ENCODE measurements around the gene CNTROB.

CNTROB gene

DNA sequence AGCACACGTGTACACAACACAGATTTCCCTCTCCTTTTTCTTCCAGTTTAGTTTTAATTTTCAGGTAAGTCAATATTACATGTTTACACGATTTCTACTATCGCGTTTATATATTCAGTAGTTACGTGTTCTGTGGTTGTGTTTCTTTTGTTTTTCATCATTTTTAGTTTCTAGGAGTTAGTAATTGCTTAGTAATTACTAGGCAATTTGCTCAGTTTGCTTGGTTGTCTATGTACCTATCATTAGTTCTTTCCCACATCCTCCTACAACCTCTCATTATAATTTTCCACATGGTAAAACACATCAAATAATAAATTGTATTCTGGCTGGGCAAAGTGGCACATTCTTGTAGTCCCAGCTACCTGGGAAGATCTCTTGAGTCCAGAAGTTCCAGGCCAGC is 45.8 kb downstream of the CNTROB start:
- no peak for DNase-seq (ENCODE audit: extremely low read depth in 1 of 2, low read depth in 1 of 2)

DNA sequence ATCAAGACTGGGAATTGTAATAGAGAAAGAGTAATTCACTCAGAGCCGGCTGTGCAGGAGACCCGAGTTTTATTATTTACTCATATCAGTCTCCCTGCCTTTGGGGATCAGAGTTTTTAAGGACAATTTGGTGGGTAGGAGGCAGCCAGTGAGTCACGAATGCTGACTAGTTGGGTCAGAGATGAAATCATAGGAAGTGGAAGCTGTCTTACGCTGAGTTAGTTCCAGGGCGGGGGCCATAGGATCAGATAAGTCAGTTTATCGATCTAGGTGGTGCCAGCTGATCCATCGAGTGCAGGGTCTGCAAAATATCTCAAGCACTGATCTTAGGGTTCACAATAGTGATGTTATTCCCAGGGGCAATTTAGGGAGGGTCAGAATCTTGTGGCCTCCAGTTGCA is 50.2 kb downstream of the CNTROB start:
- DNase-seq (ENCODE audit: extremely low read depth in 1 of 2, low read depth in 1 of 2): no peak

DNA sequence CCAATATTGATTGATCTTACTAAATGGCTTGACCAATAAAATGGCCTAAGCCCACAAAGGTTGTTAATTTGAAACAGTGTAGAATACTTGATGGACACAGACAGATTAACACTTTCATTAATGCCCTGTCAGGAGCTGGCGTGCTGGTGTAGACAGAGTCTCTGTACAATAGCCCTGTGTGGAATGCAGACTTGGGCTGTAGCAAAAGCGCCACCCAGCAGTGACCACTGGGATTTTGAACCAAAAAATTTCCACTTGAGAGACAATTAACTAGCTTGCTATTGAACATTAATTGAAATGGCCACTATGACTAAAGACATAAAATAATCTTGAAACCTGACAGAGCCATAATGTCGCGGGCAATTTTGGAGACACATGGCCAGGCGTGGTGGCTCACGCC is 50.7 kb downstream of the CNTROB start:
- no peak for DNase-seq (ENCODE audit: extremely low read depth in 1 of 2, low read depth in 1 of 2)

DNA sequence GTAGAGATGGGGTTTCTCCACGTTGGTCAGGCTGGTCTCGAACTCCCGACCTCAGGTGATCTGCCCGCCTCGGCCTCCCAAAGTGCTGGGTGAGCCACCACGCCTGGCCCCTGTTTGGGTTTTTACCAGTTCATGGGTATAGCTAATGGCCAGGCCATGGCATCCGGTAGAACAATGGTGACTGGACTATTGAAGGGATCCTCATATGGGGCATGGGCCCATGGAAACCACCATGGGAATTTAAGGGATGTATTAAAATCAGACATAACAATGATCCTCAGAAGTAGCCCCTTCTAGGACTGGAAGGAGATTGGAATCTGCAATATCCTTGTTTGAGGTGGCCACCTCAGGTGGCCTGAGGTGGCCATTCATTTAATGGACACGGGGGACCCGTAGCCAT is 52.9 kb downstream of the CNTROB start:
- no peak for DNase-seq (ENCODE audit: extremely low read depth in 1 of 2, low read depth in 1 of 2)

DNA sequence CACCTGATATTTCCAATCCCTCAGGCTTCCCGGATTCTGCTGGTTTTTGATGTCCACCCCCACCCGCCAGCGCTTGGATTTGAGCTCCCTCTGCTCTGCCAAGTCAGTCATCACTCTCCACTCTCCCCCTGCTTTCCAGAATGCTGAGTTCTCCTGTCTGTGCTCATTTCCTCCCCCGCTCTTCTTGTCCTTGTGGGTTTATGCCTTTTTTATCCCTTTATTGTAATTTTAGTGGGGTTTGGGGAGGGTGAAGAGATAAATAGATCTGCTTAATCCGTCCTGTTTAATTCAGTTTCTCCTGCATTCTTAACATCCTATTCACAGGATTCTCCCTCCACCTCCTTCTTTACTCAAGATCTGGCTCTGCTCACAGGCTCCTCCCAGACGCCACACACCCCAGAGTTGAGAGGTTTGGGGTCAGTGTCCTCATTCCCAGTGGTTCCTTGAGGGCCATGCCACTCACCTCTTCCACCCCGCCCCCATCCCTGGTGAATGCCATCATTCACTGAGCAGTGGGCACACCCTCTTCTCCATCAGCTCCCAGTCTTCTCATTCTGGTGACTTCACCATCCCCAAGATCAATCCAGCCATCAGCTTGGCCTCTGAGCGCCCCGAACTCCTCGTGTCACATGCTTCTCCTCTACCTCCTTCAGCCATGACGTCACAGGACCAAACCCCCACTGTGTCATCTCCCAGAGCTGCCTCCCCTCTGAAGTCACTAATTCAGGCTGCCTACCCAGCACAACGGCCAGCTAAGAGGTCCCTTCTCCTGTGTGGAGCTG is 55.3 kb downstream of the CNTROB start:
- no peak for DNase-seq (ENCODE audit: extremely low read depth in 1 of 2, low read depth in 1 of 2)

DNA sequence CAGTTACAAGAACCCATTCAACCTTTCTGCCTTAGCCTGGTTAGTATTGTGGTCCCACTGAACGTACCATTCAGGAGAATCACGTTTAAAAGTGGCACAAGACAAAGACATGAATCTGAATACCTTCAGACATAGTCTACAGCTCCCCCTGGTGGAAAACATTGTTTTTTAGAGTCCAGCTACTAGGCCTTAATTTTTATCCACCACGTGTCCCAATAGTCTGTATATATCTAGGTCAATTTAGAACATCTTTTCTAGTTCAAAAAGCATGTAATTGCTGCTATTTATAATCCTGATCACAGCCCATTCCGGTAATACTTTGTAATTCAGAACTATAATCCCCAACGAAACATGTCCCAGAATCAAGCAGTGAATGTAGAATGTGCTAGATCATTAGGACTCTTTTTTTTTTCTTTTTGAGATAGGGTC is 56.8 kb downstream of the CNTROB start:
- no peak for DNase-seq (ENCODE audit: extremely low read depth in 1 of 2, low read depth in 1 of 2)

DNA sequence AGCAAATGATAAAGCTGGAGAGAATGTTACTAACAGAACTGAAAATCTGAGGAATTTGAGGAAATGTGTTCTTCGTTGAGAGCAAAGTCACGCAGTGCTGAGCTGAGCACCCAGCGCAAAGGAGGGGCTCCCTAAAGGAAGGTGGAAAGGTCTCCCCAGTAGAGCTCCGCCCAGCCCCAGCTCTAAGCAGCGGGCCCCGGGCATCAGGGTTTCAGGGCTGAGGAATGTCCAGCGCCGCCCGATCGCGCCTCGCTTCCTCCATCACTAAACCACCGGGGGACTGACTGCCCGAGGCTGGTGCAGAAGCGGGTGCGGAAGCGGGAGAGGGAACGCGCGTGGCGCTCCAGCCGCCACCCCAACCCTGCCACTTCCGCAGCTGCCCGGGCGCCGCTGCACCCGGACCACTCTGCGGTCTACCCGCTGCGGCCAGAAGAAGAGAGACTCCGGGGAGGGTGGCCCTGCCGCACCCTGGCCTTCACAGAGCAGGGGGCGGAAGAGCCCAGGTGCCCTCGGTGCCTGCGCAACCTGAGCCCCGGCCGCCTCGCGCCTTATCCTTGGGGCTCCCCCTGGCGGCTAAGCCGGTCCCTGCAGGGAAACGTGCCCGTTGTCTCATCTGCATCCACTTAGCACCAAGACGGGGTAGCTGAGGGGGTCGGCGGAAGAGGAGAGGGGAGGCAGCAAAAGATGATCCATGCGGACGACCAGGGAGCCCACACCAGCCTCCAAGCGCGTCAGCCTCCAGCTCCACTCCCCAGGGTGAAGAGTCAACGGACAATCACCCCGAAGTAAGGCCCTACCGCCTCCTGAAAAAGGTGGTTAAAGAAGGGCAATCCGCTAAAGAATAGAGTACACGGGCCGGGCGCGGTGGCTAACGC is 58.0 kb downstream of the CNTROB start:
- peak; percentile 77 to 93 for DNase-seq (ENCODE audit: extremely low read depth in 1 of 2, low read depth in 1 of 2)

DNA sequence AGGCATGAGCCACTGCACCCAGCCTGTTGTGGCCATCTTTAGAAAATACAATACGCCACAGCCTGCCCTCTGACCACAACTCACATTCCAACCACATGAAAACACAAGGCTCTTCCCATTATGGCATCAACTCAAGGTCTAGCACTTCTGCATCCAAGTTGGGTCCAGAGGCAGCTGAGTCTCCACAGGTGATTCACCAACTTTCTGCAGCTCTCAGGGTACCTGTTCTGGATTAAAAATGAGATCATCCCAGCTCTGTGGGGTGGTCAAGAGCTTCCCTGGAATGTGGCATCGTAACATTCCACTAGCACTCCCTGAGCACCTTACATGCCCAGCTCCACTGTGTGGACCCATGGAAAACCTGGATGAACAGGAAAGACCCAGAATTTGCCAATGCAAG is 60.5 kb downstream of the CNTROB start:
- no peak for DNase-seq (ENCODE audit: extremely low read depth in 1 of 2, low read depth in 1 of 2)

DNA sequence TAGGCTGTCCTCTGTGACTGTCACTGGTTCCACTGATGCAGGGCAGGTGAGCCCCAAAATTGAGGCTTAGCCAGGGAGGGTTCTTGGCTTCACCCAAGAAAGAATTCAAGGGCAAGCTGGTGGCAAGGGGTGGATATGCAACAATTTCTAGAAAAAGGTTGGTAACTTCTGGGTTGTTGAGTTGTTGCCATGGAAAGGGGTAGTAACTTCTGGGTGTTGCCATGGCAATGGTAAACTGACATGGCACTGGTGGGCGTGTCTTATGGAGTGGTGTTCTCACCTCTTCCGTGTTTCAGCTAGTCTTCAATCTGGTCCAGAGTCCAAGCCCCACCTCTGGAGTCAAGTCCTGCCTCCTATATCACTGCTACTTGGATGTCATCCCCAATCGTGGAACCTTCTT is 60.9 kb downstream of the CNTROB start:
- DNase-seq (ENCODE audit: extremely low read depth in 1 of 2, low read depth in 1 of 2): no peak

DNA sequence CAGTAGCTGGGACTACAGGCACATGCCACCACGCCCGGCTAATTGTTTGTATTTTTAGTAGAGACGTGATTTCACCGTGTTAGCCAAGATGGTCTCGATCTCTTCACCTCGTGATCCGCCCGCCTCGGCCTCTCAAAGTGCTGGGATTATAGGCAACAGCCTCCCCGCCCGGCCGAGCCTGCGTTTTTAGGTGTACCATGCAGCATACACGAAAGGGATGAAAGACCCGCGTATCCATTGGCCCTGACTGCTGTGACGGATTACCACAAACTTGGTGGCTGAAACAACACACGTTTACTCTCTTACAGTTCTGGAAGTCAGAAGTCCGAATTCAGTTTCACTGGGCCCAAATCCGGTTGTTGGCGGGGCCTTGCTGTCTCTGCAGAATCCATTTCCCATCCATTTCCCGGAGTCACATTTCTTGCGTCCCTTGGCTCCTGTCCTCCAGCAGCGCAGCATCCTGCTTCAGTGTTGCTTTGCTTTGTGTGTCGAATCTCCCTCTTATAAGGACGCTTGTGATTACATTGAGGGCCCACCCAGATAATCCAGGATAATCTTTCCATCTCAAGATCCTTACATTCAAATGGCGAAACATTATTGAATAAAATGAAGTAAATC is 62.1 kb downstream of the CNTROB start:
- DNase-seq (ENCODE audit: extremely low read depth in 1 of 2, low read depth in 1 of 2): no peak

DNA sequence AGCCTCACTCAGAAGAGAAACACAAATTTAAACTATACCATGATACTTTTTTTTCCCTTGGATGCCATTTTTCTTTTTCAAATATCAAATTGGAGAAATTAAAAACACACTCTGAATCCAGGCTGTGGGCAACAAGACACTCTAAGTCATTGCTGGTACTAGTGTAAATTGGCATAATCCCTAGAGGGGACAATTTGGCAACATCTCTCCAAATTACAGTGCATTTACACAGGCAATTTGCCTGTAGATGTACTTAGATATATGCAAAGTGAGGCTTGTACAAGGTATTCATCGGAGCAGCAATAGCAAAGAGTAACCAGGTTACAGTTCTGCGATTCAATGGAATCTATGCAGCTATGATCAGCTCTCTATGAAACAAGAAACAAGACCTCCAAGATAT is 63.7 kb downstream of the CNTROB start:
- no peak for DNase-seq (ENCODE audit: extremely low read depth in 1 of 2, low read depth in 1 of 2)

DNA sequence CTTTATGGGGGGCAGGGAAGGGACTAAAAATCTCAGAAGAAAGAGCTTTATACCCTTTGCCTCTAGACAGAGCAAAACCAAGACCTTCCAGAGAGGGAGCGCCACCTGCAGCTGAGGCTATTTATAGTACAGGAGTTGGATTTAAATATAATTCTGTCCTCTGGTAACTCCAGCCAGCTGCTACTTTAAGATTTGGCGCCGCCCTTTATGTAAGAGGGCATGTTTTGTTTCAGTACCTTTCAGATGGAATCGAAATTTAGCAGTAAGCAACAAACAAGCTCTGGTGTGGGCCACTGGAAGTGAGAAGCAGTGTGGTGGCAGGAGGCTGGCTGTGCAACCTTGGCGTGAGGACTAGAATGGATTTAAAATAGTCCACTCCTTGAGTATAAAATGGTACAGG is 65.2 kb downstream of the CNTROB start:
- DNase-seq (ENCODE audit: extremely low read depth in 1 of 2, low read depth in 1 of 2): no peak
